ENCODE measurements around the gene RAB8B. TPM values are rescaled to one million over a fixed set of nuclear protein-coding genes. Genes with fewer than 3 reads are reported as not detected.

Gene RAB8B
- total and polyA plus RNA-seq, 5 experiments from 2014 or later, result 35.1 to 79.6 (median 40.7) TPM

DNA sequence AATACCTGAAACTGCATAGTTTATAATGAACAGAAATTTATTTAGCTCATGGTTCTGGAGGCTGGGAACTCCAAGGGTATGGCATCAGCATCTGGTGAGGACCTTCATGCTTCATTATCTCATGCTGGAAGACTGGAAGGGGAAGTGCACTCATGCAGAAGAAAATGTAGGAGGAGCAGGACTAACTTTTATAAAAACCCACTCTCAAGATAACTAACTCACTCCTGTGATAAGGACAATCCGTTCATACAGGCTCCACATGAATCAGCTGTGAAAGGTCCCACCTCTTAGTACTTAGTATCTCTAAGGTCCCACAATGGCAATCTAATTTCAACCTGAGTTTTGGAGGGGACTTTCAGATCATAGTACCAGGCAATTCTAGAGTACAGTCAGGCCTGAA, 54.4 kb downstream of the RAB8B start:
- no peaks in the 10 kb centered on the region for H3K27me3 Mint-ChIP-seq
- H3K4me3 Mint-ChIP-seq, result peak overlapping the region in 2 of 10 donors; percentile 22 to 24
- ATAC-seq (no peak), DNase-seq (no peak)
- H3K36me3 Mint-ChIP-seq, result peaks cover 7 to 42% (median 23%) of the 10 kb centered on the region in 3 donors
- H3K4me1 Mint-ChIP-seq, result peaks cover 25 to 70% (median 59%) of the 10 kb centered on the region in 4 donors
- H3K9me3 Mint-ChIP-seq, result peaks cover 0 to 6% (median 0%) of the 10 kb centered on the region in 9 donors
- POLR2A ChIA-PET, result no interaction called here
- H3K27ac Mint-ChIP-seq, result peak overlapping the region; percentile 16 to 93 (median 88)

DNA sequence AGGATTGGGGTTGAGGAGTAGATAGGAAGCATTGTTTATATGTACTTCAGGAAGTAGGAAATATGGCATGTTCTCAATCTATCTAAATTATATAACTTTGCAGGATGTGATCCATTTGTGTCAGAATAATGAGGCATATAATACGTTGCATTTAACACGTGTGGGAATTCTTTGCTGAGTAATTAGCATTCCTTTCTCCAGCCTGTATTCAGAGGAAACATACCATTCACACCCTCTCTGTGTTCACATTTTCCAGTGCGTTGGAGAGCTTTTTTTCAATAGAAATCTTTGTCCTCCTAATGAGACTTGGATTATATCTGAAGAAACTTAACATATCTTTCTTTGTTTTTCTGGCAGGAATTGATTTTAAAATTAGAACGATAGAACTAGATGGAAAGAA, 55.0 kb downstream of the RAB8B start:
- POLR2A ChIA-PET, result interaction anchor here (1.1 to 2.8 kb wide), 4 partner anchors 11 to 87 kb away, joined by 3 to 16 read pairs (median 8); partner anchors contain the start of gene RPS27L
- DNase-seq (no peak), ATAC-seq (no peak)
- H3K27ac Mint-ChIP-seq, result peak overlapping the region; percentile 83 to 93 (median 90)
- H3K36me3 Mint-ChIP-seq, result peaks cover 7 to 46% (median 23%) of the 10 kb centered on the region in 3 donors
- peak overlapping the region in 6 of 10 donors; percentile 1 to 56 (median 43) for H3K4me3 Mint-ChIP-seq
- peaks cover 0 to 6% (median 0%) of the 10 kb centered on the region in 9 donors for H3K9me3 Mint-ChIP-seq
- peaks cover 26 to 69% (median 57%) of the 10 kb centered on the region in 4 donors for H3K4me1 Mint-ChIP-seq
- H3K27me3 Mint-ChIP-seq, result no peaks in the 10 kb centered on the region

DNA sequence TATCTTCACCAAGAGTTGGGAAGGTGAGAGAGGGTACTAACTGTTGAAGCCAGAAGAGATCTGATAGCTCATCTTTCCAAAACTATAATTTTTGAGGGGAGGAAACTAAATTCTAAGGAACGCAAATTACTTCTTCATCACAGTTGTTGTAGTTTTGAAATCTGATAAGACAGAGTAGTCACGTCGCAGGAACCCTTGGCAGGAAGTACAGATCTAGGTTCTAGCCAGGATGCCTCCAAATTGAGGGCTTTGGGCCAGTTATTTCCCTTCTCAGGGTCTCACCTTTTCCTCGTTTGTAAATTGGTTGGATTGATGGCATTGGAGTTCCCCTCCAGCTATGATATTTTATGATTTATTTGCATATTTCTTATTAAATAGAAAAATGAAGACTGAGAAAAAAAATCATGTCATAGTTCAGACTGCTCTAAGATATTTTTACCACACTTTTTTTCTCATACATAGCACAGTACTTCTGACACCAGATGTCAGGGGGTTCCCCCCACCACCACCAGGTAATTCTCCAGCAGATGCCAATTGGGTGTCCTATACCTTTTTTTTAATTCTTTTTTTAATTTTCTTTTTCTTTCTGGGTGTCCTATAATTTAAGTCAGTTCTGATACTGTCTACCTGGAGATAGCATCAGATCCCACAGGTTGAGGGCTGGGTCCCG, 55.7 kb downstream of the RAB8B start:
- peak in 7 of 10 donors; percentile 32 to 61 (median 48) for DNase-seq
- Mint-ChIP-seq H3K9me3 (peaks cover 0 to 6% (median 0%) of the 10 kb centered on the region in 9 donors), H3K4me3 (peak overlapping the region in 6 of 10 donors; percentile 1 to 56 (median 32)), H3K36me3 (peaks cover 7 to 49% (median 26%) of the 10 kb centered on the region in 3 donors), H3K27me3 (no peaks in the 10 kb centered on the region), H3K27ac (peak overlapping the region; percentile 83 to 93 (median 90)), H3K4me1 (peaks cover 23 to 66% (median 53%) of the 10 kb centered on the region in 4 donors)
- ATAC-seq, result peak; percentile 94 to 98
- POLR2A ChIA-PET, result interaction anchor here (1.0 to 2.8 kb wide), 5 partner anchors 12 to 88 kb away, joined by 3 to 16 read pairs (median 7); partner anchors contain the start of genes RAB8B and RPS27L

DNA sequence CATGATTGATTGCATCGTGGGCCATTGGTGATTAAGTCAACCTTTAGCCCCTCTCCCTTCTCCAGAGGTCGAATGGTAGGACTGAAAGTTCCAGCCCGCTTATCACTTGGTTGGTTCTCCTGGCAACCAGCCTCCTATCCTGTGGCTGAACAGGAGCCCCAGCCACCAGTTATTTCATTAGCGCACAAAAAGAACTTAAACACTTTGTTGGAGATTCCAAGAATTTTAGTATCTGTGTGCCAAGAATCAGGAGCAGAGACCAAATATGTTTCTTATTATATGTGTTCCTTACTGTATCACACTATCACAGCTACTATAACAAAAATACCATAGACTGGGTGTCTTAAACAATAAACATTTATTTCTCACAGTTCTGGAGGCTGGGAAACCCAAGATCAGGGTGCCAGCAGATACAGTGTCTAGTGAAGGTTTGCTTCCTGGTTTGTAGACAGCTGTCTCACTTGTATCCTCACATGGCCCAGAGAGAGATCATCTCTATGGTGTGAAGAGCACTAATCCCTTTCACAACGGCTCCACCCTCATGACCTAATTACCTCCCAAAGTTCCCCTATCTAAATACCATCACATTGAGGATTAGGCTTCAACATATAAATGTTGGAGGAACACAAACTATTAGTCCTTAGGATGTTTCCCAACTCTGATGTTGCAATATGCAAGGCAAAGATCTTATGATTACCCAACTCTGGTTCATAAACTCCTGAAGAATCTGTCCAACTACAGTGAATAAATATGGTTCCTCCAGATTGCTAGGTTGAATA, 57.5 kb downstream of the RAB8B start:
- POLR2A ChIA-PET, result interaction anchor here (0.6 to 2.8 kb wide), 4 partner anchors 14 to 90 kb away, joined by 4 to 16 read pairs (median 6); partner anchors contain the start of gene RPS27L
- Mint-ChIP-seq H3K36me3 (peaks cover 7 to 63% (median 28%) of the 10 kb centered on the region in 3 donors), H3K27me3 (no peaks in the 10 kb centered on the region), H3K4me1 (peaks cover 22 to 56% (median 46%) of the 10 kb centered on the region in 4 donors), H3K9me3 (peaks cover 0 to 6% (median 0%) of the 10 kb centered on the region in 9 donors), H3K4me3 (peak overlapping the region in 1 of 10 donors; percentile 29), H3K27ac (peak overlapping the region in 9 of 10 donors; percentile 6 to 75 (median 49))
- DNase-seq (no peak), ATAC-seq (no peak)

DNA sequence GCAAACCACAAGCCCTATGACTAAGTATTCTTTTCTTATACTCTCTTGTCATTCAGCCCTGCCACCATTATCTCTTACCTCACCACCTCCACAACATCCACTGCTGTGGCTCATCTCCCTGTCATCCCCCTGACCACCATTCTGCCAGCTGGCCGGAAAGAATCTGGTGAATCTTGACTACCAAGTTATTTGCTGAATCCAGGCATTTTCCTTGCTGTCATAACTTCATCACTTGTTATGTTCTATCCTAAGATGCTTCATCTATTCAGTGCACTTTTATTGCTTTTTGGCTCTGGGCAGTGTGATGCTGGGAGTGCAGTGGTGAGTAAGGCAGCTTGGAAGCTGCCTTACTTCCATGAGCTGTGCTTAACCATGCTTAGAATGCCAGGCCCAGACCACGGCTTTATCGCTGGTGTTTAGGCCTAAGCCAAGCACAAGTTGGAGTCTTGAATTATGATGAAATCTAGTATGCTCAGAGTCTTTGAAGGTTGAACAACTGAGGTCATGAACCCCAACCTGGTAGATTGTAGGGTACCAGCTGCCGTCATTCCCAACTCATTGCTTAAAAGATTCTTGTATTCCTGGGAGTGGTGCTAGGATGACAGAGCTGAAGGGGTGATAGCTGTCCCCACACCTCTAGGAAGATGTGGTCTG, 61.0 kb downstream of the RAB8B start:
- peak overlapping the region in 2 of 10 donors; percentile 2 to 73 for H3K27ac Mint-ChIP-seq
- H3K27me3 Mint-ChIP-seq, result no peaks in the 10 kb centered on the region
- H3K4me1 Mint-ChIP-seq, result peaks cover 11 to 40% (median 24%) of the 10 kb centered on the region in 4 donors
- peaks cover 0 to 71% (median 21%) of the 10 kb centered on the region in 3 donors for H3K36me3 Mint-ChIP-seq
- DNase-seq (no peak), ATAC-seq (no peak)
- no peaks in the 10 kb centered on the region for H3K9me3 Mint-ChIP-seq
- POLR2A ChIA-PET, result no interaction called here
- H3K4me3 Mint-ChIP-seq, result no peak overlapping the region

DNA sequence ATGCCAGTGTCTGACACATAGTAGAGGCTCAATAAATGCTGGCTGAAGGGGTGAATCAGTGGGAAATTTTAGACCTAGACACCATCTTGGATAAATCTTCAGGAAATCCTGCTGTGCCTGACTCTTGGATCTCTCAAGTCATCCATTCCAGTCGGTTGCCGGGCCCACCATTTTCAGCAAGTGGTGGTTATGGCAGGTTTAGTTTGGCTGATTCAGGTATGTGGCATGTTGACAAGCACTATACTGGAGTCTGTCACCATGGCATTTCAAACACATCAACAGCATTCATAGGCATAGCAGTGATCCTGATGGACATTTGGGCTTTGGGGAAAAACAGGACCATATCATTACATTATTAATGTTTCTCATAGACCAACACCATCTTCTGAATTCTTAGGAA, 62.3 kb downstream of the RAB8B start:
- Mint-ChIP-seq H3K9me3 (no peaks in the 10 kb centered on the region), H3K36me3 (peaks cover 0 to 73% (median 18%) of the 10 kb centered on the region in 3 donors), H3K27ac (peak overlapping the region in 2 of 10 donors; percentile 43 to 56), H3K4me3 (no peak overlapping the region), H3K4me1 (peaks cover 10 to 31% (median 21%) of the 10 kb centered on the region in 4 donors), H3K27me3 (no peaks in the 10 kb centered on the region)
- no peak for ATAC-seq
- POLR2A ChIA-PET, result no interaction called here
- DNase-seq, result no peak

DNA sequence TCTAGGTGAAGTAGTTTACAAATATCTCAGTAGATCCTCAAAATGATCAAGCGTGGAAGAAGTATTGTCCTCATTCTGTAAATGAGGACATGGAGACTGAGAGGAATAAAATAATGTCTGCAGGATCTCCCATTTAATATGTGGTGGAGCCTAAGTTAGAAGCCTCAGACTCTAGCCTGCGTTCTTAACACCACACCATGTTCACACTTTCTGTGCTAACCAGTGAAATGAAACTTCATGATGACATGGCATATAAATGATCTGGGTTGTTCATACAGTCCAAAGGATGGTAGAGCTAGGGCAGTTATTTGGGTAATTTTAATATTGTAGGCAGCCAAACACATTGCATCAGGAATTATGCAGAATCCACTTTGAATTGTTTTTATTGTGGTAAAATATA, 62.9 kb downstream of the RAB8B start:
- no peak for DNase-seq
- H3K4me3 Mint-ChIP-seq, result no peak overlapping the region
- ATAC-seq, result no peak
- no peak overlapping the region for H3K27ac Mint-ChIP-seq
- H3K4me1 Mint-ChIP-seq, result peaks cover 10 to 25% (median 18%) of the 10 kb centered on the region in 4 donors
- POLR2A ChIA-PET, result interaction anchor here (0.7 kb wide), 1 partner anchor 58 kb away, joined by 3 read pairs; no protein-coding TSS in a partner anchor
- peaks cover 0 to 70% (median 12%) of the 10 kb centered on the region in 3 donors for H3K36me3 Mint-ChIP-seq
- no peaks in the 10 kb centered on the region for H3K27me3 Mint-ChIP-seq
- no peaks in the 10 kb centered on the region for H3K9me3 Mint-ChIP-seq

DNA sequence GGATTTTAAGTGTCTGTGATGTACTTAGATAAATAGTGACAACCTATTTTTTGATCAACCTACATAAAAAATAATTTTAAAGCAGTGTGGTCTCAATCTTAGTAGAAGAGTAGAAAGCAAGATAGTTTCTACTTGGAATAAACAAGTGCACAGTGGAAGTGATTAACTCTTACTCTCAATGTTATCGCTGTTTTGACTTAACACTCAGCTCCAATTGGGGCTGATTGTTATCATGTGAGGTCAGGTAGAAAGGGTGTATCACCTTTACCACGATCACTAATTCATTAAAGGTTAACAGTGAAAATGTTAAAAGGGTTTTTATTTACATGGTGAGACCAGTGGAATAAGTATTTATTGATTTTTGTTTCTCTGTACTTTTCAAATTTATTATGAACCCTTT, 65.6 kb downstream of the RAB8B start:
- POLR2A ChIA-PET, result no interaction called here
- Mint-ChIP-seq H3K4me1 (peaks cover 5 to 17% (median 12%) of the 10 kb centered on the region in 4 donors), H3K27me3 (no peaks in the 10 kb centered on the region), H3K9me3 (no peaks in the 10 kb centered on the region), H3K36me3 (peaks cover 0 to 68% (median 12%) of the 10 kb centered on the region in 3 donors), H3K27ac (peak overlapping the region in 2 of 10 donors; percentile 54 to 59), H3K4me3 (no peak overlapping the region)
- no peak for DNase-seq
- ATAC-seq, result no peak

DNA sequence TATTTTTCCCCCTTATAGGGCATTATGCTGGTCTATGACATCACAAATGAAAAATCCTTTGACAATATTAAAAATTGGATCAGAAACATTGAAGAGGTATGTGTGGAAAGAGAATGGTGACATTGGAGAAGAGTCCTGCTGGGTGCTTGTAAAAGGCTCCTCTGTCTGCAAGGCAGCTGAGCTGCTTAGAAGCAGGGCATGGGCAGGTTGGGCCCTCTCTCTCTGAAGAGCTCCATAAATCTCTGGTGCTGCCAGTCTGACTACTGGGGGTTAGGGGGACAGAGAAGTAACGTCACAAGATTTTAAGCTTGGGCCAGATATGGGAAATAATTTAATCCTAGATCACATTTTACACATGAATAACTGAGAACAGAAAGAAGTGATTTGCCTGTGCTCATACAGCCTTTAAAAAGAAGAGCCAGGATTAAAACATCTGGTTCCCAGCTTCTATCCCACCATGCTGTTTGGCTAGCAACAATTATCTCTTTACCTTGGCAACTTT, 66.1 kb downstream of the RAB8B start:
- Mint-ChIP-seq H3K27me3 (no peaks in the 10 kb centered on the region), H3K36me3 (peaks cover 0 to 67% (median 14%) of the 10 kb centered on the region in 3 donors), H3K4me3 (no peak overlapping the region), H3K4me1 (peaks cover 5 to 11% (median 8%) of the 10 kb centered on the region in 4 donors), H3K9me3 (no peaks in the 10 kb centered on the region), H3K27ac (peak overlapping the region in 7 of 10 donors; percentile 6 to 71 (median 37))
- DNase-seq (no peak), ATAC-seq (no peak)
- POLR2A ChIA-PET, result interaction anchor here (1.4 kb wide), 1 partner anchor 63 kb away, joined by 3 read pairs; no protein-coding TSS in a partner anchor

DNA sequence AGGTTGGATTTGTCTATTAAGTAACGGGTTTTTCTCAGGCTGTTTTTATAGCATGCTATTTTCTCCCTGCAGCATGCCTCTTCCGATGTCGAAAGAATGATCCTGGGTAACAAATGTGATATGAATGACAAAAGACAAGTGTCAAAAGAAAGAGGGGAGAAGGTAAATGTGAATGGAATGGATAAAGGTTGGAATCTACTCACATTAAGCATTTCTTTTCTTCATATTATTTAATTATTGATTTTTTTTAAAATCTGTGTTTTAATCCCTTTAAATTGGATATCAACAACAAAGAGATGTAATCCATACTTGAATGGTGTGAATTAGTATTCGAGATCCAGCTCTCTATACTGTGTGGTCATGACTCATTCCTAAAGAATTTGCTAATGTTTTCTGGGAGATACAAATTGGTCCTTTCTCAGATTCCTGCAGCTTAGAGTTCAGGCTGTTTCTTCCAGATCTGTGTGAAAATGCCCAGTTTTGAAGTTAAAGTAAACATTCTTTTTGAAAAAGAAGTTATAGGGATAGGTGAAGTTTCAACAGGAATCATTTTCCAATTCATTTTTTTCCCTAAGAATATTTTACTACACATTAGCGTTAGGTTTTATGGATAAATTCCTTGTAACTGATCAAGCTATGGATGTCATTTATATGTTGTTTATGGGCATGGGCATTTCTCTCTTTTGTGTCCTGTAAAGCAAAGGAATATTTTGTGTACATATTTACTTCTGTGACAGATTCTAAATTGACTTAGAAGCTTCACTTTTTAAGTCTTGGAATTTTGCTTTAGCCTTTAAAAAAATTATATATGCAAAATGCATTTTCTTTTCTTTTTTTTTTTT, 67.2 kb downstream of the RAB8B start:
- Mint-ChIP-seq H3K36me3 (peaks cover 0 to 66% (median 21%) of the 10 kb centered on the region in 3 donors), H3K4me1 (peaks cover 5 to 12% (median 8%) of the 10 kb centered on the region in 4 donors), H3K9me3 (no peaks in the 10 kb centered on the region), H3K27ac (peak overlapping the region in 4 of 10 donors; percentile 21 to 62 (median 32)), H3K27me3 (no peaks in the 10 kb centered on the region), H3K4me3 (no peak overlapping the region)
- no peak for ATAC-seq
- POLR2A ChIA-PET, result interaction anchor here (0.6 to 1.4 kb wide), 4 partner anchors 19 to 171 kb away, joined by 3 to 4 read pairs (median 3); no protein-coding TSS in a partner anchor
- no peak for DNase-seq

DNA sequence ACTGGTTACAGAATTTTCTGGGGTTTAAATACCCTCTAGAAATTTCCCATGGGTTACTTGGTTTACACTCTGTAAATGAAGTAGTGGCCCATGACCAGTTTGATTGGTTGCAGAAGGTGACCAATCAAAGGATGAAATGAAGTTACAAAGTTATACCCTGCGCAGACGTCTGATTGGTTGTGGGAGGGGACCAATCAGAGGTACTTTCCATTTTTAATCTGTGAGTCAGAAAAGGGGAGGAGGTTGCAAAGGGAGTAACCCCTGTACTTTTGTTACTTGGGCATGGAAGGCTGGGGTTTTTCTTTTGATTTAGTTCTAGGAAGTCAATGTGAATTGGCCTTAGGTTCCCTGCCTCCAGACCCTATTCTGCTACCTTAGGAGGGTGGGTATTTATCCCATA, 69.3 kb downstream of the RAB8B start:
- peak overlapping the region in 1 of 10 donors; percentile 56 for H3K27ac Mint-ChIP-seq
- H3K4me1 Mint-ChIP-seq, result peaks cover 2 to 11% (median 7%) of the 10 kb centered on the region in 4 donors
- H3K9me3 Mint-ChIP-seq, result no peaks in the 10 kb centered on the region
- DNase-seq (no peak), ATAC-seq (no peak)
- no peaks in the 10 kb centered on the region for H3K27me3 Mint-ChIP-seq
- H3K36me3 Mint-ChIP-seq, result peaks cover 0 to 70% (median 26%) of the 10 kb centered on the region in 3 donors
- POLR2A ChIA-PET, result interaction anchor here (0.7 kb wide), 3 partner anchors 44 to 317 kb away, joined by 3 to 4 read pairs (median 3); no protein-coding TSS in a partner anchor
- H3K4me3 Mint-ChIP-seq, result no peak overlapping the region
